SU-DHL-6 (cell line): ENCODE results near the gene PRND.

Source experiments
- CTCF ChIP-seq: fragments of 200-600 bp; sonication (generic); IDR thresholded peaks from one replicate; pipeline ENCODE4 v1.5.1; 2017; ENCODE audit warnings: antibody characterized with exemption, mild to moderate bottlenecking, low read length, moderate library complexity; ENCODE audit not compliant: insufficient read depth, poor library complexity, severe bottlenecking
- EZH2phosphoT487 ChIP-seq: fragments of 200-600 bp; sonication (generic), shearing (Covaris generic); conservative IDR thresholded peaks from 2 replicates; pipeline ENCODE4 v1.6.1; 2018; ENCODE audit warnings: mild to moderate bottlenecking, antibody characterized with exemption, low read length, moderate library complexity, mixed read lengths

- TF ChIP-seq CTCF (no peak), EZH2phosphoT487 (no peak)
Measured at GRCh38 chr20:4703281-4703676, 18.4 kb upstream of the PRND start.
